Testis (tissue), 3 donors: Measurements from ENCODE around the gene FOXK2. TPM values are rescaled to one million over a fixed set of nuclear protein-coding genes. Genes with fewer than 3 reads are reported as not detected.

ENCODE experiments used
- DNase-seq: peaks from one replicate; pipeline ENCODE4 v3.0.0-alpha.2; 2019
- H3K27ac ChIP-seq, 2 donors: fragments of 200-600 bp; sonication (generic); one replicate each; pipeline ENCODE4 v1.5.1; 2019
- H3K27me3 ChIP-seq: fragments of 200-600 bp; sonication (generic); one replicate; pipeline ENCODE4 v1.5.1; 2019
- H3K36me3 ChIP-seq: fragments of 200-600 bp; sonication (generic); one replicate; pipeline ENCODE4 v1.5.1; 2017; ENCODE audit warnings: low read depth; ENCODE audit errors: missing control alignments
- H3K4me1 ChIP-seq: fragments of 200-600 bp; sonication (generic); one replicate; pipeline ENCODE4 v1.5.1; 2019
- H3K4me3 ChIP-seq, 2 donors: fragments of 200-600 bp; sonication (generic); one replicate each; pipeline ENCODE4 v1.5.1; 2017 to 2019
- H3K9me3 ChIP-seq: fragments of 200-600 bp; sonication (generic); one replicate; pipeline ENCODE4 v1.5.1; 2017
- CTCF ChIP-seq, 3 experiments: fragments of 450-650 bp in 2 of 3; fragments of 200-600 bp in 1 of 3; sonication (generic) in 1 of 3; IDR thresholded peaks; one replicate each; pipeline ENCODE4 v1.5.1; 2016 to 2019; ENCODE audit warnings: antibody characterized with exemption in 3 of 3, mild to moderate bottlenecking in 2 of 3, moderate library complexity in 1 of 3
- POLR2A ChIP-seq: fragments of 450-650 bp; IDR thresholded peaks from one replicate; pipeline ENCODE4 v1.6.1; 2017; ENCODE audit warnings: antibody characterized with exemption, mild to moderate bottlenecking, moderate library complexity
- WGBS, 2 donors: methylation state at CpG; one replicate each; pipeline ENCODE4 v1.1.5; 2018; 5-methylcytosine and 5-hydroxymethylcytosine counted together
- intact Hi-C: fragments of 100-400 bp; cut with DNase I; formaldehyde crosslinking; loops from one replicate; pipeline ENCODE4 v1.15.1; 2023; ENCODE audit warnings: low total_unique reads
- polyA plus RNA-seq: library from polyadenylated mRNA; stranded (reverse); fragments of 350-450 nt; fragmentation: Illumina TruSeq; extraction: RNeasy Lipid Tissue Mini Kit (QIAGEN cat#74804); gene quantifications from one replicate; pipeline ENCODE4 v1.2.3, GENCODE V29; 2014; ENCODE audit warnings: low read depth, low replicate concordance; ENCODE audit not compliant: insufficient read depth
- total RNA-seq, 2 donors: library from RNA; depleted of rRNA; stranded (reverse); fragments of >200 nt; gene quantifications; one replicate each; pipeline ENCODE4 v1.2.3, GENCODE V29; 2016

The FOXK2 gene
- total and polyA plus RNA-seq, 3 donors from 2014 or later: 85.8 to 95.1 (median 94.3) TPM

GRCh38 chr17:82630212-82630611 is 110.7 kb downstream of the FOXK2 start:
- WGBS, 2 donors: 80 to 88% methylated on average over 12 of the region's 12 CpGs
- Histone ChIP-seq H3K9me3 (no peaks in the 10 kb centered on the region), H3K4me1 (peaks cover 5% of the 10 kb centered on the region), H3K27me3 (no peaks in the 10 kb centered on the region), H3K36me3 (no peaks in the 10 kb centered on the region), H3K4me3 (no peak overlapping the region), H3K27ac (no peak overlapping the region)
- intact Hi-C loops: no loop called here
- TF ChIP-seq CTCF (IDR thresholded peaks at IDR 0.05): no peak
- no peak for TF ChIP-seq POLR2A
- no peak for DNase-seq

GRCh38 chr17:82631544-82631943 is 112.0 kb downstream of the FOXK2 start:
- H3K4me1 ChIP-seq: peaks cover 8% of the 10 kb centered on the region
- TF ChIP-seq CTCF (IDR thresholded peaks at IDR 0.05) (no peak), POLR2A (no peak)
- H3K36me3 ChIP-seq: no peaks in the 10 kb centered on the region
- H3K27ac ChIP-seq: no peak overlapping the region
- DNase-seq: no peak
- no peaks in the 10 kb centered on the region for H3K9me3 ChIP-seq
- intact Hi-C loops: no loop called here
- H3K4me3 ChIP-seq: no peak overlapping the region
- 71 to 88% methylated on average over 6 of the region's 6 CpGs for WGBS, 2 donors
- no peaks in the 10 kb centered on the region for H3K27me3 ChIP-seq

DNA sequence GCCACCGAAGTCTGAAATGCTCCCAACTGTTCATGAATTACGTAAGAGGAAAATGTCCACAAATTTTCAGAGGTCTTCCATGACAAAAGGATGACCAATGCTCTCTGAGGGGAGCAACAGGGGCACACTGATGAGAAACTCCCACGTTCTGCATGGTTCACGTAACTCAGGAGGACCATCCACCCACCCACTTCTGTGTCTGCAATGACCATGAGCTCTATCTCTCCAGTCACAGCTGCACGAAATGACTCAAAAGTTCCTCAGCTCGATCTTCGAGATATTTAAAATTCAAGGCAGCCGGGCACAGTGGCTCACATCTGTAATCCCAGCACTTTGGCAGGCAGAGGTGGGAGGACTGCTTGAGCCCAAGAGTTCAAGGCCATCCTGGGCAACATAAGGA is 112.9 kb downstream of the FOXK2 start:
- 47 to 58% methylated on average over 8 of the region's 8 CpGs for WGBS, 2 donors
- no peaks in the 10 kb centered on the region for H3K36me3 ChIP-seq
- no peak for DNase-seq

GRCh38 chr17:82633343-82633742 is 113.8 kb downstream of the FOXK2 start:
- Histone ChIP-seq H3K27ac (no peak overlapping the region), H3K4me3 (no peak overlapping the region), H3K27me3 (no peaks in the 10 kb centered on the region), H3K4me1 (peaks cover 10% of the 10 kb centered on the region), H3K36me3 (no peaks in the 10 kb centered on the region), H3K9me3 (no peaks in the 10 kb centered on the region)
- no peak for DNase-seq
- intact Hi-C loops: no loop called here
- TF ChIP-seq CTCF (IDR thresholded peaks at IDR 0.05) (no peak), POLR2A (no peak)

More for the DNA sequence above, 112.9 kb downstream of the FOXK2 start:
- intact Hi-C loops: no loop called here
- no peaks in the 10 kb centered on the region for H3K27me3 ChIP-seq
- no peak overlapping the region for H3K4me3 ChIP-seq
- peaks cover 10% of the 10 kb centered on the region for H3K4me1 ChIP-seq
- no peak for TF ChIP-seq POLR2A
- no peak for TF ChIP-seq CTCF (IDR thresholded peaks at IDR 0.05)
- H3K9me3 ChIP-seq: no peaks in the 10 kb centered on the region
- H3K27ac ChIP-seq: no peak overlapping the region
